Central memory CD8-positive, alpha-beta T cell (primary cell): ENCODE results near the gene CSTF2.

Source experiments
- ATAC-seq: fragments of 150-1000 bp; cut with Tn5 transposase; replicated peaks from 2 replicates; pipeline ENCODE4 v1.10.0; 2022; ENCODE audit warnings: mild to moderate bottlenecking, moderate FRiP score, moderate number of reproducible peaks; ENCODE audit not compliant: poor library complexity, severe bottlenecking; ENCODE audit errors: extremely low read depth
- DNase-seq, 2 donors: peaks; one replicate each; pipeline ENCODE4 v3.0.0; 2021; ENCODE audit warnings: low spot score in 2 of 2
- H3K27ac Mint-ChIP-seq: one replicate; pipeline ENCODE4 v1.8.0; 2022; ENCODE audit warnings: low read depth, mild to moderate bottlenecking, moderate library complexity, mixed read lengths
- H3K27me3 Mint-ChIP-seq: one replicate; pipeline ENCODE4 v1.8.0; 2022; ENCODE audit warnings: mixed read lengths
- H3K36me3 Mint-ChIP-seq: one replicate; pipeline ENCODE4 v1.8.0; 2022; ENCODE audit warnings: mild to moderate bottlenecking, moderate library complexity, mixed read lengths; ENCODE audit not compliant: insufficient read depth
- H3K4me1 Mint-ChIP-seq: one replicate; pipeline ENCODE4 v1.8.0; 2022; ENCODE audit warnings: mixed read lengths
- H3K4me3 Mint-ChIP-seq: one replicate; pipeline ENCODE4 v1.8.0; 2022; ENCODE audit warnings: mild to moderate bottlenecking, moderate library complexity, mixed read lengths
- H3K9me3 Mint-ChIP-seq: one replicate; pipeline ENCODE4 v1.8.0; 2022; ENCODE audit warnings: mixed read lengths

Gene CSTF2

DNA sequence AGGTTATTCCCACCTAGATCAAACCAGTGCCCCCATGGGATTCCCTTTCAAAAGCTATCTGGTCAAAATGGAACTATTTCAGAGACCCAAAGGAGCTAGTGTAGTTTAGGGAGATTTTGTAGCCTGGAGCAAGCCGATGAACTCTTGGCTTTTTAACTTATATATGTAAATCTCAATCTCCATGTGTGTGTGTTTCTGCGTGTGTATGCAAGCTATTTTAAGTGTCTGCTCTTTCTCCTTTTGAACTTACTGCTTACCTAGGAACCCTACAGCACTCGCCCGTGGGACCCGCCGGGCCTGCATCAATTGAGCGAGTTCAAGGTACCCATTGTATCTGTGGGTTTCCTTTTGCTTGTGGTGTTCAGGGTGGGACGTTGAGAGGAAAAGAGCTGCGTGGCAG, 10.4 kb downstream of the CSTF2 start:
- peaks cover 41% of the 10 kb centered on the region for H3K36me3 Mint-ChIP-seq
- H3K27ac Mint-ChIP-seq: peak overlapping the region; percentile 83
- peaks cover 8% of the 10 kb centered on the region for H3K4me1 Mint-ChIP-seq
- no peak for ATAC-seq
- H3K4me3 Mint-ChIP-seq: no peak overlapping the region
- H3K9me3 Mint-ChIP-seq: no peaks in the 10 kb centered on the region
- no peak for DNase-seq
- H3K27me3 Mint-ChIP-seq: no peaks in the 10 kb centered on the region

GRCh38 chrX:100831219-100831946, 11.2 kb downstream of the CSTF2 start:
- ATAC-seq (no peak), DNase-seq (no peak)
- no peaks in the 10 kb centered on the region for H3K27me3 Mint-ChIP-seq
- no peak overlapping the region for H3K4me3 Mint-ChIP-seq
- H3K9me3 Mint-ChIP-seq: no peaks in the 10 kb centered on the region
- H3K27ac Mint-ChIP-seq: peak overlapping the region; percentile 83
- peaks cover 8% of the 10 kb centered on the region for H3K4me1 Mint-ChIP-seq
- peaks cover 40% of the 10 kb centered on the region for H3K36me3 Mint-ChIP-seq

DNA sequence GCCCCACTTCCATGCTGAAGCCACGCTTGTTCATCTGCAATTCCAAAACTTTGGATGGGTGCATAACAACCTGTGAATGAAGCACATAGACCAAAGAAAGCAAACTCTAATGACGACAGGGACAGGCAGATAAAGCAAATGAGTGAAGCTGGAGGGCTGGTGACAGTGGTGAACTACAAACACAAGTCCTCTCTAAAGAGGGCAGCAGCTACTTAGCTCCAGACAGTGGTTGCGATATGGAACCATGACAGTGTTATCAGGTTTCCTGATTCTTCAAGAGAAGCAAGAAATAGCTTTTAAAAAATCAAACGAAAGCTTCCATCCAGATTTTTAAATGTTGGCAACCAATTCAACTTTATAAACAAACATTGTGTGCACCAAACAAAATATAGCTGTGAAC, 30.1 kb downstream of the CSTF2 start:
- no peaks in the 10 kb centered on the region for H3K4me1 Mint-ChIP-seq
- H3K27ac Mint-ChIP-seq: no peak overlapping the region
- no peak for ATAC-seq
- H3K27me3 Mint-ChIP-seq: no peaks in the 10 kb centered on the region
- H3K4me3 Mint-ChIP-seq: no peak overlapping the region
- no peak for DNase-seq
- H3K9me3 Mint-ChIP-seq: no peaks in the 10 kb centered on the region
- H3K36me3 Mint-ChIP-seq: no peaks in the 10 kb centered on the region

DNA sequence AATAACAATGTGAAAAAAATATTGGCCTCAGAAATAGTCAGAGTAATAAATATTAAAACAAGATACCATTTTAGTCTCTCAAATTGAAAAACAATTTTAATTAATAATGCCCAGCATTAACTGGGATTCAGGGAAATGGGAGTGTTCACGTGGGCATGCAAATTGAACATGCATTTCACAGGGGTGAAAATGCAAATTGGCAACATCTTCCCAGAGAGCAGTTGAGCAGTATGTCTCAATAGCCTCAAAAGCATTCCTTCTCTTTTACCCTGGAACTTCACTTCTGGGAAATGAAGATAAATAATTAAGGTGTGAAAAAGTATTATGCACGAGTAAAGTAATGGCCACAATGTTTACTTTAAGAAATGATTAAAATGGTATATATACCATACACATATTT, 32.6 kb downstream of the CSTF2 start:
- no peak overlapping the region for H3K4me3 Mint-ChIP-seq
- no peak for DNase-seq
- H3K36me3 Mint-ChIP-seq: no peaks in the 10 kb centered on the region
- no peak overlapping the region for H3K27ac Mint-ChIP-seq
- H3K27me3 Mint-ChIP-seq: no peaks in the 10 kb centered on the region
- no peak for ATAC-seq
- H3K4me1 Mint-ChIP-seq: no peaks in the 10 kb centered on the region
- H3K9me3 Mint-ChIP-seq: no peaks in the 10 kb centered on the region

DNA sequence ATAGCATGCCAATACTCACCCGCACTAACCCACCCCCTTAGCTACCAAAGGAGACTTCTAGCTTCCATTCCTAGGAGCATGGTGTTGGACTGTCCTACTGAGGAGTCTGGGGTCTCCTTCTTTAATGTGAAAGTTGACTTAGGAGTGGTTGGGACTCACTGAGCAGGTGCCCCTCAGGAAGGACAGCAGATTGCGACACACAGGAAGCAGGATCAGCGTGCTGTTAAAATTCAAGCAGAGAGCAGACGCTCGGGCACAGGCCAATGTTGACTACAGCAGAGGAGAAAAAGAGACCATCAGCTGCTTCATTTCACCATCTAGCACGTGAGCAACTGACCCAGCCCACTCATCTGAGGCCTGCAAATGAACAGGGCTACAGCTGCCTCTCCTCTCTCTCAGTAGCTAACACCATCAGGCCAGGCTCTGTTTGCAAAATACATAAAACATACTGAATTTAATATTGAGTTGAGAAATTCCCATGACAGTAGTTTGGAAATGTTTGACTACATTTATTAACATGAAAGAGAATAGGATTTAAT, 43.2 kb downstream of the CSTF2 start:
- DNase-seq (no peak), ATAC-seq (no peak)
- H3K4me1 Mint-ChIP-seq: no peaks in the 10 kb centered on the region
- H3K4me3 Mint-ChIP-seq: no peak overlapping the region
- H3K36me3 Mint-ChIP-seq: no peaks in the 10 kb centered on the region
- no peak overlapping the region for H3K27ac Mint-ChIP-seq
- H3K27me3 Mint-ChIP-seq: no peaks in the 10 kb centered on the region
- no peaks in the 10 kb centered on the region for H3K9me3 Mint-ChIP-seq

GRCh38 chrX:100864657-100865391, 44.6 kb downstream of the CSTF2 start:
- Mint-ChIP-seq H3K27me3 (no peaks in the 10 kb centered on the region), H3K4me3 (no peak overlapping the region), H3K27ac (no peak overlapping the region), H3K9me3 (no peaks in the 10 kb centered on the region), H3K36me3 (no peaks in the 10 kb centered on the region), H3K4me1 (no peaks in the 10 kb centered on the region)
- ATAC-seq: no peak
- DNase-seq: no peak

GRCh38 chrX:100868273-100868672, 48.1 kb downstream of the CSTF2 start:
- no peak for DNase-seq
- Mint-ChIP-seq H3K27me3 (peaks cover 8% of the 10 kb centered on the region), H3K4me3 (no peak overlapping the region), H3K27ac (no peak overlapping the region), H3K4me1 (no peaks in the 10 kb centered on the region), H3K36me3 (no peaks in the 10 kb centered on the region), H3K9me3 (no peaks in the 10 kb centered on the region)
- no peak for ATAC-seq

GRCh38 chrX:100870527-100870926, 50.3 kb downstream of the CSTF2 start:
- no peaks in the 10 kb centered on the region for H3K4me1 Mint-ChIP-seq
- DNase-seq: no peak
- no peaks in the 10 kb centered on the region for H3K36me3 Mint-ChIP-seq
- H3K27ac Mint-ChIP-seq: no peak overlapping the region
- peaks cover 10% of the 10 kb centered on the region for H3K27me3 Mint-ChIP-seq
- no peaks in the 10 kb centered on the region for H3K9me3 Mint-ChIP-seq
- H3K4me3 Mint-ChIP-seq: no peak overlapping the region
- no peak for ATAC-seq

DNA sequence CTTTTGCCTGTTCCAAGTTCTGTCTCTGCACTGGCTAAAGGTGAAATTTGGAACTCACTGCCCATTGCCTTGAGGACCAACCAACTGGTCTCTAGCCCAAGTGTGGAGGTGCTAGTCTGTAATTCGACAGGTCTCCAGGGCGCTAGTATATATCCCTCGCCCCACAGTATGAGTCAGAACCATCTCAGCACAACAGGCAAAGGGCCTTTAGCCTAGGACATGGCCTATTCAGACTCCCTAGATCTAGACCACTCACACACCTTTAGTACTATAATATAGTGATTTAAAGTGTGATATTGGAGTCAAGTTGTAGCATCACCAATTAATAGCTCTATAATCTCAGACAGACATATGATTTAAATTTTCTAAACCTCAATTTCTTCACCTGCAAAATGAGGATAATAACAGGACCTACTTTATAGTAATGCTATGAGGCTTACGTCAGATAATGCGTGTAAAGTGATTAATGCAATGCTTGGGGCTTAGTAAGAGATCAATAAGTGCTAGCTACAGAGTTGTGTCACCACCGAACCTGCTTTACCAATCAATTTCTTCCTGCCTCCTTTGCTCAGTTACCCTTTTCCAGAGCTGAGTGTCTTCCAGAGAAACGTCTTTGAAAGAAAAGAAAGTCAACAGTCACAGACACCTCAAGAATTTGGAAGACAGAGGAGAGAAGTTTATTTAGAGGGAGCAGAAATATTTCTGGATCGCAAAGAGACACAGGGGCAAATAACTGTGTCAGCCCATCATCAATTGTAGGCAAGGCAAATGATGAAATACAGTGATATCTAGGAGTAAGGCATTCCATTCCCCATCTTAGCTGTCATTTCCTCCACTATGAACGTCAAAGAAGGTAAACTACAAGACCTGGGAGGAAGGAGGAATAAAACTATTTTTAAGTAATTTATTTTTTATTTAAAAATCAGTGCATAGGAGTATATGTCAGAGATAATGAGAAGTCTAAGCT, 51.7 kb downstream of the CSTF2 start:
- no peak for ATAC-seq
- Mint-ChIP-seq H3K9me3 (no peaks in the 10 kb centered on the region), H3K4me1 (no peaks in the 10 kb centered on the region), H3K36me3 (no peaks in the 10 kb centered on the region), H3K27me3 (peaks cover 10% of the 10 kb centered on the region), H3K27ac (no peak overlapping the region), H3K4me3 (no peak overlapping the region)
- DNase-seq: no peak

- ATAC-seq: no peak
- Mint-ChIP-seq H3K27ac (no peak within 1 kb of the TSS), H3K4me3 (no peak within 1 kb of the TSS), H3K4me1 (no peaks in the 10 kb centered on the region), H3K36me3 (no peaks in the 10 kb centered on the region), H3K9me3 (no peaks in the 10 kb centered on the region), H3K27me3 (peaks cover 10% of the 10 kb centered on the region)
- DNase-seq: no peak
Measured at GRCh38 chrX:100874325-100874724, 54.1 kb downstream of the CSTF2 start, which contains the start of gene NOX1. TSS of gene NOX1 (minus strand) at chrX:100874359. CDS start at chrX:100874139, 220 bp downstream.

GRCh38 chrX:100880368-100880767, 60.2 kb downstream of the CSTF2 start:
- no peak for ATAC-seq
- H3K27ac Mint-ChIP-seq: no peak overlapping the region
- H3K4me1 Mint-ChIP-seq: no peaks in the 10 kb centered on the region
- DNase-seq: no peak
- no peaks in the 10 kb centered on the region for H3K9me3 Mint-ChIP-seq
- H3K4me3 Mint-ChIP-seq: no peak overlapping the region
- H3K36me3 Mint-ChIP-seq: no peaks in the 10 kb centered on the region
- peaks cover 7% of the 10 kb centered on the region for H3K27me3 Mint-ChIP-seq

GRCh38 chrX:100883654-100884053, 63.5 kb downstream of the CSTF2 start:
- Mint-ChIP-seq H3K36me3 (no peaks in the 10 kb centered on the region), H3K4me1 (no peaks in the 10 kb centered on the region), H3K27me3 (peaks cover 7% of the 10 kb centered on the region), H3K9me3 (no peaks in the 10 kb centered on the region), H3K27ac (no peak overlapping the region), H3K4me3 (no peak overlapping the region)
- ATAC-seq (no peak), DNase-seq (no peak)
